ENCODE results near the gene CFAP91. TPM values are rescaled to one million over a fixed set of nuclear protein-coding genes. Genes with fewer than 3 reads are reported as not detected.

Gene CFAP91
- total RNA-seq, 1 donor from 2014 or later = 3.7 TPM

DNA sequence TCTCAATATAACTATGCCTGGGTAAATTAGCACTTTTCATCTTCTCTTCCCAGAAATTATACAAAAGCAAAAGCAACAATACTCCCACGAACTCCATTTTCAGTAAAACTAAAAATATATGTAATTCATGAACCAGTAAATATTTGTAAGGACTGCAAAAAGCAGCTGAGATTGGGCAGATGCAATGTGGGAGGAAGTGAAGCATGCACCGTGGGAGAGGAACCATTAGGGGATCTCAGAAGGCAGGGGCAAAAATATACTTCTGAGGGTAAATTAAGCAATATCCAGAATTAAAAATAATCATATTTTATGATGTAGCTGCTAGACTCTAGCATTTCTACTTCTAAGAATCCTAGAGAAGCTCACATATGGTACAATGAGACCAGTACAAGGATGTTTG is 20.2 kb downstream of the CFAP91 start:
- TF ChIP-seq, protein P1, sequence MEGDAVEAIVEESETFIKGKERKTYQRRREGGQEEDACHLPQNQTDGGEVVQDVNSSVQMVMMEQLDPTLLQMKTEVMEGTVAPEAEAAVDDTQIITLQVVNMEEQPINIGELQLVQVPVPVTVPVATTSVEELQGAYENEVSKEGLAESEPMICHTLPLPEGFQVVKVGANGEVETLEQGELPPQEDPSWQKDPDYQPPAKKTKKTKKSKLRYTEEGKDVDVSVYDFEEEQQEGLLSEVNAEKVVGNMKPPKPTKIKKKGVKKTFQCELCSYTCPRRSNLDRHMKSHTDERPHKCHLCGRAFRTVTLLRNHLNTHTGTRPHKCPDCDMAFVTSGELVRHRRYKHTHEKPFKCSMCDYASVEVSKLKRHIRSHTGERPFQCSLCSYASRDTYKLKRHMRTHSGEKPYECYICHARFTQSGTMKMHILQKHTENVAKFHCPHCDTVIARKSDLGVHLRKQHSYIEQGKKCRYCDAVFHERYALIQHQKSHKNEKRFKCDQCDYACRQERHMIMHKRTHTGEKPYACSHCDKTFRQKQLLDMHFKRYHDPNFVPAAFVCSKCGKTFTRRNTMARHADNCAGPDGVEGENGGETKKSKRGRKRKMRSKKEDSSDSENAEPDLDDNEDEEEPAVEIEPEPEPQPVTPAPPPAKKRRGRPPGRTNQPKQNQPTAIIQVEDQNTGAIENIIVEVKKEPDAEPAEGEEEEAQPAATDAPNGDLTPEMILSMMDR (IDR thresholded peaks at IDR 0.05) = no peak
- Histone ChIP-seq H3K27ac (no peak overlapping the region), H3K4me3 (no peak overlapping the region), H3K27me3 (no peaks in the 10 kb centered on the region), H3K9me3 (no peaks in the 10 kb centered on the region), H3K36me3 (no peaks in the 10 kb centered on the region), H3K4me1 (no peaks in the 10 kb centered on the region)
- no peak for ATAC-seq
- intact Hi-C loops (cut with DNase I) = no loop called here
- no peak for DNase-seq

DNA sequence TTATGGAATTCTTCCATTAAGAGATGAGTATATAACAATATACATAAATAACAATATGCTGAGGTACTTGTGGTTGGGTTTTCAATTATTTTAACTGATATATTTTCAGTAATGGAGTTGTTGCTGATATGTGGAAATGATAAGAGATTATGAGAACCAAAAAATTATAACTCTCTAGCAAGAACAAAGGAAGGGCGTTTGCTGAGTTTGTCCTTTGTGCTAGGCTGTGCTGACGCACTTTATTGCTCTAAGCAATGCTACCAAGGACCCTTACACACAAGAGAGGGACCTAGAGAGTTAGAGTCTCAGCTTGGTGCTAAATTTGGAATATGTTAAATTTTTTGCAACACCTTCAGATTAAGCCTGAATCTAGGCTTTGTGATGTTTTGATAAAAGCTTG is 24.1 kb downstream of the CFAP91 start:
- Histone ChIP-seq H3K4me3 (no peak overlapping the region), H3K27ac (no peak overlapping the region), H3K27me3 (no peaks in the 10 kb centered on the region), H3K9me3 (no peaks in the 10 kb centered on the region), H3K36me3 (no peaks in the 10 kb centered on the region), H3K4me1 (no peaks in the 10 kb centered on the region)
- TF ChIP-seq, protein P1 (IDR thresholded peaks at IDR 0.05) = no peak
- intact Hi-C loops (cut with DNase I) = no loop called here
- ATAC-seq (no peak), DNase-seq (no peak)

DNA sequence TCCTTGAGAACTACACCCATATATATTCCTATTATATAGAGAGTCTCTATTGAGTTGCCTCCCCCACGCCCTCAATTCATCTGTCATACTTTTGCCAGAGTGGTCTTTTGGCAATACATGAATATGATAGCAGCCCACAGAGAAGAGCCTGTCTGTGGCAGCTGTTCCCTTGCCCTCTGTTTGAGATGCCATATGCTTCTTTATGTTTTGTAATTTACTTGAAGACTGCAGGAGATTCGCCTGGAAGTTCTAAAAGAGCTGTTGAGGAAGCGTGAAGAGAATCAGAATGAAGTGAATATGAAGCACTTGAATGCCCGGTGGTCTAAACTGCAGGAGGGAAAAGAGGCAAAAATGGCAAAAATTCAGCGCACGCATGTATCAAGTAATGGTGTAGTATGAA is 27.2 kb downstream of the CFAP91 start:
- intact Hi-C loops (cut with DNase I) = no loop called here

DNA sequence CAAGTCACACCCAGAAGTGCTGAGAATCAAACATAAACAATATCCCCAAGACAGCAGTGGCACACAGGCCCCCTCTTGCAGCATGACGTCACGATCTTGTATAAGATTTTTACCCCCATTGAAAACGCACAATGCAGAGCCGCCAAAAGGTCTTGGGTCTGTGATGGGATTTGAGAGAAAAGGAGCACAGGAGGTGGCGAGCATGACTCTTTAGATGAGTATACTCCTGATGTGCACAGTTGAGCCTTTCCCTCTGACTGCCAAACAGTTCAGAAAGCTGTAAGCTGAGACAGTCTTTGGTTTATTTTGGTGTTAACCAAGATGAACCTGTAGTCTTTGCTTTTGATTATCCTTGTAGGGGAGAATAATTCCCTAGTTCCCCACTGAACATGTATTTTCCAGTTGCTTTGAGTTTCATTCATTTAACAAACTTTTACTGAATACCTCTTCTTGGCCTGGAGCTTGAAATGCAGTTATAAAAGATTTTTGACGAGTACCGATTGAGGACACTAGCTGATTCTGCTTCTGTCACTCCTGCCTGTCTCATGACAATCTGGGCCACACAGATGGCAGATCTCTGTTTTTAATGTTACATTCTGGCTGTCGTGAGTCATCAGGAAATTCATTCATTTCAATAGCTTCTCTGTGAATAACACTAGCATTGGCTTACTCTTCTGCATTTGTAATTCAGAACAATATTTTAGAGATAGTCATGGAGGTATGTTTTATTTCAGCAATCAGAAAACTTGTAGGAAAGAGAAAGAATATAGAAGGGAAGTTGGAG is 28.9 kb downstream of the CFAP91 start:
- no peak overlapping the region for H3K4me3 ChIP-seq
- no peaks in the 10 kb centered on the region for H3K27me3 ChIP-seq
- TF ChIP-seq, protein P1 (IDR thresholded peaks at IDR 0.05) = no peak

More for the DNA sequence above, 27.2 kb downstream of the CFAP91 start:
- Histone ChIP-seq H3K4me3 (no peak overlapping the region), H3K36me3 (no peaks in the 10 kb centered on the region), H3K9me3 (no peaks in the 10 kb centered on the region), H3K4me1 (no peaks in the 10 kb centered on the region), H3K27me3 (no peaks in the 10 kb centered on the region), H3K27ac (no peak overlapping the region)
- DNase-seq = no peak
- TF ChIP-seq, protein P1 (IDR thresholded peaks at IDR 0.05) = no peak
- ATAC-seq = no peak

DNA sequence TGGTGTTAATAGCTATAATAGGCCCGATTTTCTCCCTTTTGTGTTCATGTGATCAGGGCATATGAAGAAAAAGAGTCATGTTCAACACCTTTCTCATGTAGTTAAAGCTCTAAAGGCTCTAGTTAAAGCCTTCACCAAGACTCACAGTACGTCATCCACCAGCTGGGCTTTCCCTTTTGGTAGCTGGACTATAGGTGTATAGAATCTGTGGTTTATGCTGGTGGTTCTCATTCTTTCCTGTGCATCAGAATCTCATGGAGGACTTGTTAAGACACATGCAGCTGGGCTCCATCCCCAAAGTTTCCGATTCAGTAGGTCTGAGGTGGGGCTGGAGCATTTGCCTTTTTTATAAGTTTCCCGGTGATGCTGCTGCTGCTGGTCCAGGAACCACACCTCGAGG is 31.0 kb downstream of the CFAP91 start:
- H3K4me3 ChIP-seq = no peak overlapping the region
- TF ChIP-seq, protein P1 (IDR thresholded peaks at IDR 0.05) = no peak
- intact Hi-C loops (cut with DNase I) = no loop called here
- no peaks in the 10 kb centered on the region for H3K4me1 ChIP-seq
- no peak overlapping the region for H3K27ac ChIP-seq
- DNase-seq (no peak), ATAC-seq (no peak)
- no peaks in the 10 kb centered on the region for H3K9me3 ChIP-seq
- no peaks in the 10 kb centered on the region for H3K36me3 ChIP-seq
- H3K27me3 ChIP-seq = no peaks in the 10 kb centered on the region

More for the DNA sequence above, 28.9 kb downstream of the CFAP91 start:
- Histone ChIP-seq H3K27ac (no peak overlapping the region), H3K9me3 (no peaks in the 10 kb centered on the region), H3K4me1 (no peaks in the 10 kb centered on the region), H3K36me3 (no peaks in the 10 kb centered on the region)
- ATAC-seq = no peak
- intact Hi-C loops (cut with DNase I) = no loop called here
- DNase-seq = no peak
